CD4-positive, alpha-beta T cell treated with Interleukin-21 for 1 hour (primary cell): ENCODE results near the gene ATG7.
"Not testable (repeated sequence)": the region's sequence is repeated elsewhere in the genome, so short reads cannot be mapped to it uniquely, and the experiment has no call there.

ENCODE experiments used
- DNase-seq: peaks from one replicate; pipeline ENCODE4 v3.0.0-alpha.2; 2020

The ATG7 gene

DNA sequence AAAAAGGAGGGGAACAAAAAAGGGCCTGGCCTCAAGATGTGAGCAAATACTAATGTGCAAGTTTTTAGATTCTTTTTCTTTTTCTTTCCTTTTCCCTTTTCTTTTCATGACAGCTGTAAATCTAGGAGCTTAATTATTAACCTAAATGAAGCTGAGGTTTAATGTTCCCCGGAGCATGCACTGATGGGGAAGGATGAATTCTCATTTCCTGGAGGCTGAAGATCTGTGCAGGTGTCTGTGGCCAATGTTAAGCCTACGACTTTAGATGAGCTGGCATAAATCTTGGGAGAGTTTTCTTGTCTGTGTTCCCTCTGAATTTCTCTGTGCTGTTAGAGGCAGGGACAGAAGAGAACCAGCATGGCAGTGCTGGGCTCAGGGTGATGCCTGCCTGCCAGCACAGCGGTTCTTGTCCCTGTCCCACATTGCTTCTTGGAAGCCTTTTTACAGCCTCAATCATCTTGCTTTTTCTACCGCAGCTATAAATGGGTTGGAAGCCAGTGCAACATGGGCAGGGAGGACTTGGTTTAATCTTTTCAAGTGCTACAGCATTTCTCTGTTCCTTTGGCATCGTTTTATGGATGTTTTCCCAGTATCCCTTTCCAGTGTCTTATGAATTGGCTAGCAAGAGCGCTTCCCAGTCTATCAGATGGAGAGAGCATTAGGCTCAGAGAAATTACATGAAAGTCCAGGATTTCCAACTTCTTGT is 119.1 kb downstream of the ATG7 start:
- no peak for DNase-seq

DNA sequence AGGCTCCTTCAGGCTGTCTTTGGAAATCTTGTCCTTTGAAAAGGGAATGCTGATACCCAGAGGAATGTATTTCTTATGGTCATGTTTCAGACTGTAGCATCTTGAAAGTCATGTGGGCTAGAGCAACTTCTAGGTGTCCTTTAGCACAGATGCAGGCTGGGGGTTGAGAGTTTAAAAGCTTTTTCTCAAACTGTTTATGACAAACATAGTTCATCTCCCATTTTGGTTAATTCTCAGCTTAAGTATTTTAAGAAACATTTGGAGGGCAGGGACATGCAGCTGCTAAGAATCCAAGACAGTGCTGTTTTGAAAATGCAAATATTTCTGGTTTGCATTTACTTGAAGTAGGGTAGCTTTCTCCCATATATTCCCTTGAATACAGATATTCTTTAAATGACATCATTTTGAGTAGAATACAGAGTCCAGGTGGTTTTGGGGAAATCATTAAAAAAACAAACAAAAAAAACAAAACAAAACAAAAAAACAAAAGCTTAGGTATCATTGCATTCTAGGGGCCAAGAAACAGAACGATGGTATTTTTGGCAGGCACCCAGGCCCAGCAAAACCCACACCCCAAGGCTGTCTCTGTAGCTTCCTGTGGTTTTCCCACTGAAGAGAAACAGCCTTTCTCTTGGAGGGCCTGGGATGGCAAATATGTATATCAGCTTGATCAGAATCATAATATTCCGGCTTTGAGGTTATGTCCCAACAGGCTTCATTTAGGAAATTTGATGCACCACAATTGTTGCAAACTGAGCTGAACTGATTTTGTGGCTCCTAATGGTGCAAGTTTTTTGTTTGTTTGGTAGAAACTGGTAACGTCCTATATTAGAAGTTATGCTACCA is 120.0 kb downstream of the ATG7 start:
- no peak for DNase-seq

DNA sequence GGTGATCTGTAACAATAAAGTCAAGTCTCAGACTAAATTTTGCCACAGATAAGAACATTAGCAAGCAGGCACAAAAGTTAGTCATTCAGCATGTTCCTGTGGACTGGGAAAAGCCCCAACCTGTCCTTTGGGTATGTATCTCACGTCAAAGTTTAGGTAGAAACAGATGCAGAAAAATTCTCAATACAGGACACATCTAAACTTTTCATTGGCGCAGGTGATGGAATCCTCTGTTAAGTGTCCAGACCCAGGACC is 120.6 kb downstream of the ATG7 start:
- DNase-seq = no peak

DNA sequence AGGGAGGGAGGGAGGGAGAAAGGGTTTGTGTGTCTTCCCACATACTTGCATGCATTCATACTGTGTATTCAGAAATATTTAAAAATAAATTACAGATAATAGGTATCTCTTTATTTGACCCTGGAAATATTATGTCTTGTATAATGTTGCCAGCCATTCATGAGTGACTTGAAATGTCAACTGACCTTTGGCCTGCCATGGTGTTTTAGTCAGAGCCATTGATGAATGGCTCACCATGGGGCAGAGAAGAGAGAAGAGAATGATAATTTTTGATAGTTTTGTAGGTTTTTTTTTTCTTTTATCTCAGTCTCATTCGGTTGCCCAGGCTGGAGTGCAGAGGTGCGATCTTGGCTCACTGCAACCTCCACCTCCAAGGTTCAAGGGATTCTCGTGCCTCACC is 121.2 kb downstream of the ATG7 start:
- no peak for DNase-seq

DNA sequence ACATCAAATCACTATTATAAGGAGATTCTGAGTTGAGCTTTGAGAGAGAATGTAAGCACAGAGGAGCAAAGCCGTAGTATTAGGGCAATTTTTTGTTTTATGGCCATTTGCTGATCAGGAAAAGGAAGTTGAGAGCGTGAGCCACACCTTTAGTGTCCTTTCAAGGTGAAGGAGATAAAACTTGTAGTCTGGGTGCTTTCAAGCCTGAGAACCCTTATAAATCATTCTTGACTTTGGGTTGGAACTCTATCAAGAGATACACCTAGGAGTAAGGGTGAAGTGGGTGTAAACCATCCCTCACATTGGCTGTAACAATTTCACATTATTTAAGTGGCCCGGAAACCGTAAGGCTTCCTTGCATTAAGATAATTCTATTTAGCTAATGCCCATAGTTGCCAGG is 122.2 kb downstream of the ATG7 start:
- DNase-seq = no peak

DNA sequence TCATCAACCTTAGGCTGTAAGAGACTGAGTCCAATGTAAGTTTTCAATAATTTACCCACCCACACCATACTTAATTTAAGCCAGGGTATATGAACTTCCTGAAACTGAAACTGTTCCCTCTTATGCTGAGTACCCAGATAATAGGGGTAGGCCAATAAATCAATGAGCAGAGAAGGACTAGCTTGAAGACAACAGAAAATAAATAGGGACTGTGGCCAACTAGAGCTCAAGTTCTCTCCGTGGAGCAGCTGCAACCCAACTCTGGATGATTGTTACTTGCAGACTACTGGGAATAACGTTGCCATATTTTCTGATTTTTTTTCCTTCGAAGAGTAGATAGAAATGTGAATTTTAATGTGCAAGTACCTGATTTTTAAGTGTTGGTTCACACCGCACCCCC is 128.0 kb downstream of the ATG7 start:
- DNase-seq = no peak

DNA sequence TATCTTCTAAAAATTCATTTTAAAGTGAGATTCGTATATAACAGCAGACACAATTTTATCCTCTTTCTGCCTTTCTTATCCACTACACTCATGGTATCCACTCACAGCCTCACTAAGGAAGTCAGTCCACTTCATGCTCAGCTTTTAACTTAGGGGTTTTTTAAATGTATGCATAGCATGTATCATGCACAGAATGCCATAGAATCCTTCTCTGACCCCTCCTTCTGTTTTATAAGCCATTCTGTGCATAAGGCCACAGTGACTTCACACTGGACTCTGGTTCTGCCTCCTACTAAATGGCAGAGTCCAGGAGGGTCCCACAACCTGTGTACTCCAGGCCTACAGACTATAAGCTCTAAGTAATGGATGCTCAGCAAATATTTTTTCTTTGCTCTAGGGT is 129.2 kb downstream of the ATG7 start:
- no peak for DNase-seq

DNA sequence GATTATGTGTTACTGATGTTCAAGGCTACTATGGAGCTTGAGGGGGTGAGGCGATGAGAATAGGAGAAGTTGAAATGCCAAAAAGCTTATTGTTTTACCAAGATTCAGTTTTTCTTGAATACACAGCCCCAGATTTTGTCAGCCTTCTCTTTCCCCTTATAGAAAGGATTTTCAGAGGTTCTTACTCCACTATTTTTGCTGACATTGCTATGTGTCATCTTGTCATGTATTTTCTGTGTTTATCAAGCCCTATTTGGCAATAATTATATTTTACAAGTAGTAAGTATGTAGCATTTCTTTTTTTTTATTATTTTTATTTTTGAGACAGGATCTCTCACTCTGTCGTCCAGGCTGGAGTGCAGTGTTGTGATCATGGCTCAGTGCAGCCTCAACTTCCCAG is 133.1 kb downstream of the ATG7 start:
- no peak for DNase-seq

DNA sequence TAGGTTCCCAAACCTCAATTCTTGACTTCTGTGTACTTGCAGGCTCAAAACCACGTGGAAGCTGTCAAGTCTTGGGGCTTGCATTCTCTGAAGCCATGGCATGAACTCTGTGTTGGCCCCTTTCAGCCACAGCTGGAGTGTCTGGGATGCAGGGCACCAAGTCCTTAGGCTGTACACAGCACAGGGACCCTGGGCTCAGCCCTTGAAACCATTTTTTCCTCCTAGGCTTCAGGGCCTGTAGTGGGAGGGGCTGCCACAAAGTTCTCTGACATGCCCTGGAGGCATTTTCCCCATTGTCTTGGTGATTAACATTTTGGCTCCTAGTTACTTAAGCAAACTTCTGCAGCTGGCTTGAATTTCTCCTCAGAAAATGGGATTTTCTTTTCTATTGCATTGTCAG is 135.4 kb downstream of the ATG7 start:
- no peak for DNase-seq

DNA sequence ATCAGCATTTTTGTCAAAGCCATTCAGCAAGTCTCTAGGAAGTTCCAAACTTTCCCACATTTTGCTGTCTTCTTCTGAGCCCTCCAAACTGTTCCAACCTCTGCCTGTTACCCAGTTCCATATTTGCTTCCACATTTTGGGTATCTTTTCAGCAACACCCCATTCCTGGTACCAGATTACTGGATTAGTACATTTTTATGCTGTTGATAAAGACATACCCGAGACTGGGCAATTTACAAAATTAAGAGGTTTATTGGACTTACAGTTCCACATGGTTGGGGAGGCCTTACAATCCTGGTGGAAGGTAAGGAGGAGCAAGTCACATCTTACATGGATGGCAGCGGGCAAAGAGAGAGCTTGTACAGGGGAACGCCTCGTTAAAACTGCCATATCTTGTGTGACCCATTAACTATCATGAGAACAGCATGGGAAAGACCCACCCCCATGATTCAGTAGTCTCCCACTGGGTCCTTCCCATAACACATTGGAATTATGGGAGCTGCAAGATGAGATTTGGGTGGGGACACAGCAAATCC is 136.2 kb downstream of the ATG7 start:
- not testable (repeated sequence) for DNase-seq

DNA sequence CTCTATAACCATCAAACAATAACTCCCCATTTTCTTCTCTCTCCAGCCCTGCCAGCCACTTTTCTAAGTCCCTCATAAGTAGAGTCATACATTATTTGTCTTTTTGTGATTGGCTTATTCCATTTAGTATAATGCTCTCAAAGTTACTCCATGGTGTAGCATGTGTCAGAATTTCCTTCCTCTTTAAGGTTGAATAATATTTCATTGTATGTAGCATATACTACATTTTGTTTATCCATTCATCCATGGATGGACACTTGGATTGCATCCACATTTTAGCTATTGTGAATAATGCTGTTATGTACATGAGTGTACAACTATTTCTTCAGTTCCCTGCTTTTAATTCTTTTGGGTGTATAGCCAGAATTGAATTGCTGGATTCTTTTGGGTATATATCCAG is 138.4 kb downstream of the ATG7 start:
- no peak for DNase-seq

DNA sequence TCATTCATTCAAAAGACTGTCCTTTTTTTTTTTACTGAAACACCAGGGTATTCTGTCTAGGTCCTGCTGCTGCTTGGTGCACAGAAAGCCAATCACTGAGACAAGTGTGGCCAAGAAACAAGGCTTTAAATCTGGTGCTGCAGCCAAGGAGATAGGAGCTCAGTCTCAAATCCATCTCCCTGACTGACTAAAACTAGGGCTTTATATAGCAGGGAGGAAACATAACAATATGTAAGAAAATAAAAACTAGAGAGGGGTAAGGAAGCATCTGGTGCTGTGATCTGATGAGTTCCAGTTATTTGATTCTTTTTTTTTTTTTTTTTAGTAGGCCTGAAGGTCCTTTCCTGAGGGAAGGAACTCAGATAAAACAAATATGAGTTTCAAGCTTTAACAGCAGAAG is 139.8 kb downstream of the ATG7 start:
- DNase-seq = no peak

DNA sequence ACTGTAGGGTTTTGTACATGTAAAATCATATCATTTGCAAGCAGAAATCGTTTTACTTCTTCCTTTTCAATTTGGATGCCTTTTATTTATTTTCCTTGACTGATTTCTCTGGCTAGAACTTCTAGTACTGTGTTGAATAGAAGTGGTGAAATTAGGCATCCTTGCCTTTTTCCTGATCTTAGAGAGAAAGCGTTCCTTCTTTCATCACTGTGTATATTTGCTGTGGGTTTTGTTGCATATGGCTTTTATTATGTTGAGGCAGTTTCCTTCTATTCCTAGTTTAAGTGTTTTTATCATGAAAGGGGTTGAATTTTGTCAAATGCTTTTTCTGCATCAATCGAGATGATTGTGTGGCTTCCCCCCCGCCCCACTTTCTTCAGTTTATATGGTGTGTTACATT is 140.9 kb downstream of the ATG7 start:
- DNase-seq = no peak

DNA sequence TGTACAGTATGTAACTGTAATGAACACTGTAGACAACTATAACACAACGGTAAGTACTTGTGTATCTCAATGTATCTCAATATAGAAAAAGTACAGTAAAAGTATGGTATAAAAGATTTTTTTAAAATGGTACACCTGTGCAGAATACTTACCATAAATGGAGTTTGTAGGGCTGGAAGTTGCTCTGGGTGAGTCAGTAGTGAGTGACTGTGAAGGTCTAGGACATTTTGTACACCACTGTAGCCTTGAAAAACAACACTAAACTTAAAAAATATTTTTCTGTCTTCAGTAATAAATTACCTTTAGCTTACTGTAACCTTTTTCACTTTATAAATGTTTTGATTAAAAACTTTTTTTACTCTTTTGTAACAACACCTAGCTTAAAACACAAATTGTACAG is 142.9 kb downstream of the ATG7 start:
- no peak for DNase-seq

DNA sequence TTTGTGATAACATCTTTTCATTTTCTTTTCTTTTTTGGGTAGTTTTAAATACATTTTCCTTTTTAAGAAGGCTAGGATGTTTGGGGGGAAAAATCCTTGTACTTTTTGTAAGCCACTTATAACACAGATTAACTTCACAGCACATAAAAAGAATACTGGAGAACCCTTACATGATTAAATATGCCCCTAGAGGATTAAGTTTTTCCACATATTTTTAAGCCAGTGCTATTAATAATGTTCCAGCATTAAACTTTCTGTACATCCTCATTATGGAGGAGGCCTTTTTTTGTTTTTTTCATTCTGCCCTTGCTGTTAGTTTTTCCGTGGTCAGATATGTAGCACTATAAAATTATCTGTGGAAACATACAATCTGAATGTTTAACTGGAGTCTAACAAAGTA is 147.9 kb downstream of the ATG7 start:
- DNase-seq = no peak

DNA sequence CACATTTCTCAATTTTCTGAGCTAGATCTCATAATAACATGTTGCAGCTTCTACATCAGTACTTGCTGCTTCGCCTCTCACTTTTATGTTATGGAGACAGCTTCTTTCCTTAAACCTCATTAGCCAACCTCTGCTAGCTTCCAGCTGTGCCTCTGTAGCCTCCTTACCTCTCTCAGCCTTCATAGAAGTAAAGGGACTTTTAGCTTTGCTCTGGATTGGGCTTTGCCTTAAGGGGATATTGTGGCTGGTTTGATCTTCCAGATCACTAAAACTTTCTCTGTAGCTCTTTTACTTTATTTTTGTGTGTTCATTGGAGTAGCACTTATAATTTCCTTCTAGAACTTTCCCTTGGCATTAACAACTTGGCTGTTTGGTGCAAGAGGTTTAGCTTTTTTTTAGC is 150.1 kb downstream of the ATG7 start:
- no peak for DNase-seq

DNA sequence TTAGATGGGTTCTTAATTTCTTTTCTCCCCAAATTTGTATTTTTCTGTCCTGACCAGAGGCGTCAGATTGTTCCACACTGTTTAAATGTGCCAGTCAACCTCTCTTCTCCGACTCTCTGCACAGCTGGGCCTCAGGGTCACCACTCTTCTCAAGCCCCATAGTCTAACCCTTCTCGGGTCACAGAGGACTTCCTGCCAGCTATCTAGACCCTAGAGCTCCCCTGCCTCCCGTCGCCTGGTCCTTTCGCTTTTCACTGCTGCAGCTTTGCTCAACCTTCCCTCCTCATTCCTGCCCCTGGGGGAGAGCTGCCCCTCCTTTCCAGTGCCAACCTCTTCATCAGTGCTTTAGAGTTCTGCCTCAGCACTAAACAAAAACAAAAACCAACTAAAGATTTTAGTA is 151.7 kb downstream of the ATG7 start:
- no peak for DNase-seq

DNA sequence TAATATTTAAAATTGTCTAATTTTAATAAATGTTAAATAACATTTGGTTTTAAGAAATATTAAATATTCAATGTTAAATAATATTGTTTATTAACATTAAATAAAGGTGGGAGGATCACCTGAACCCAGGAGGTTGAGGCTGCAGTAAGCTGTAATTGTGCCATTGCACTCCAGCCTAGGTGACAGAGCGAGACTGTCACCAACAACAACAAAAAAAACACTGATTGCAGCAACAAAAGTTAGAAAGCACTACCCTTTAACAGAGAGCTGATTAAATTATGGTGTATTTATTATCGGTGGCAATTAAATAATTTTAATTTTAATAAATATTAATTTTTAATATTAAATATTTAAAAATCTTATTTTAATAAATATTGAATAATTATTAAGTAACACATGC is 152.1 kb downstream of the ATG7 start:
- DNase-seq = no peak

DNA sequence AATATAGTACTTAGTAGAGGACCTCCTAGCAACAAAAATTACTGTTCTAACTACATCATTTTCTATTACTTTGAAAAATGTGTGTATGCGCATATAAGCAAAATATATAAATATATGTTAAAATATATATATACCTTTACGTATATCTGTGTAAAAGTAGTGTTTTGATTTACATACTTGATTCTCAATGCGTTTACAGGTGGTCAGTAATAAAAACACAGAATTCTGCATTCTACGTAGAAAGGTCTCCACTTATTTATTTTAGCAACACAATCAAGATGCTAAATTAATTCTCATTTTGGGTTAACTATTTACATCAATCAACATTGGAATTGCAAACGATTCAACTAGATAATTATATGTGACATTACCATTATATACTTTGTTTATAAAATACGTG is 158.0 kb downstream of the ATG7 start:
- DNase-seq = no peak

DNA sequence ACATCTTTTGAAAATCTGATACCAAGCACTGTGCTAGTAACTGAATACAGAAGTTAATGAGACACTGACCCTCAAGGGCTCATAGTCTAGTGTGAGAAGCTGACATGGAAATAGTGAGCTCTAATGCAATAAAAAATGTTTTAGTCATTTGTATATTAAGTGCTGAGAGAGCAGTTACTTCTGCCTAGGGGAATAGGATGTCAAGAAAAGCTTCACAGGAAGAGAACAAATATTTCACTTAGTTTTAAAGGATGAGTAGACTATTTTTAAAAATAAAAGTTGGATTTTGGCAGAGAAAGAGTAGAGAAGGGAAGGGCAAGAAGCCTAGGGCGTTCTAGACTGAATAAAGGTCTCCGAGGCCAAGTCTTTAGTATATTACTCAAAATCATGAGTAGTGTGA is 158.4 kb downstream of the ATG7 start:
- no peak for DNase-seq

DNA sequence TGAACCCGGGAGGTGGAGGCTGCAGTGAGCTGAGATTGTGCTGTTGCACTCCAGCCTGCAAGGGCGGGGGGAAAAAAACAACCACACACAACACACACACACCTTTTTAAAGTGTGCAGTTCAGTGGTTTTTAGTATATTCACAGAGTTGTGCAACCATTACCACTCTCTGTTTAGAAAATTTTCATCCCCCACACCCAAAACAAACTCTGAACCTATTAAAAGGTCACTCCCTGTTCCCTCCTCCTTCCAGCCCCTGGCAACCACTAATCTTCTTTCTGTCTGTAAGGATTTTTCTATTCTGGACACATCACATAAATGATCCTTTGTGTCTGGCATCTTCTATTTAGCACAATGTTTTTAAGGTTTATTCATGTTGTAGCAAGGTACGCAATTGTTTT is 159.1 kb downstream of the ATG7 start:
- no peak for DNase-seq

DNA sequence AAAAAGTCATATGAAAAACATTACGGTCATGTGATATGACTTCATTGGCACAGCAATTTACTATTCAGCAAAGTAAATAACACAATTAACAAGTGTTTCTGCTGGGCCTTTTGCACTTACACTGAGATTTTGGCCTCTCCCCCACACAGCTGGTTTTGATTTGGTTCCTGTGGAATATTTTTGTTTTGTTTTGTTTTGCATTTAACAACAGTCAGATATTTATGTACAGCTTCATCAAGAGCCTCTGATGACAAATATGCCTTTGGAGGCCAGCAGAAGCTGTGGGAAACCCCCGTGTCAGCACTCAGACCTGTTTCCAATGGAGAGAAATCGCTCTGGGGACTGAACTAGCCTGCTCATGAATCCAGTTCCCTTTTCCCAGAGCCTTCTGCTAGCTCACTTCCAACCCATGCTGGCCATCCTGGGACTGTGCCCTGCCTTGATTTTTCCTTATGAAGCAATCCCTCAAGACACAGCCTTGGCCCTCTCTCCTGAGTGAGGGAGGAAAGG is 161.9 kb downstream of the ATG7 start:
- no peak for DNase-seq

DNA sequence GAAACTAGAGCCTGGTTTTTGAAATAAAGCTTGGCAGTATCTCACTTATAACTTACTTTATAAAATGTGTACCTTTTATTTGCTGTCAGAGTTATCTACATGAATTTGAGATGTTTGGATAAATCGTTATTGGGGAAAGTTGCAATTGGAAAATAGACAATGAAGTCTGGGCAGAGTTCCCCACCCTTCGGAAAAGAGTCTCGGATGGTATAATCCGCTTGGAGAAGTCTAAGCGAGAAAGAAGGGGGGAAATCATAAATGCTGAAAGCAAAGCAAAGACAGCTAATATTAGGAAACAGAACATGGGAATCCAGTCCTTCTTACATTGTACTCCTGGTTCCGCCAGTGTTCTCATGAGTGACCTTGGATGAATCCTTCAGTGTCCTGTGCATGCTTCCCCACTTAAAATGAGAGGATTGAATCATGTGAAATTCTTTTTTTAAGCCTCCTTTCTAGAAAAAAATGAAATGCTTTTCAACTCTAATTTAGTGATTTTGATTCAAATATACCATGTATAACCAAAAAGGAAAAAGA is 162.4 kb downstream of the ATG7 start:
- no peak for DNase-seq

DNA sequence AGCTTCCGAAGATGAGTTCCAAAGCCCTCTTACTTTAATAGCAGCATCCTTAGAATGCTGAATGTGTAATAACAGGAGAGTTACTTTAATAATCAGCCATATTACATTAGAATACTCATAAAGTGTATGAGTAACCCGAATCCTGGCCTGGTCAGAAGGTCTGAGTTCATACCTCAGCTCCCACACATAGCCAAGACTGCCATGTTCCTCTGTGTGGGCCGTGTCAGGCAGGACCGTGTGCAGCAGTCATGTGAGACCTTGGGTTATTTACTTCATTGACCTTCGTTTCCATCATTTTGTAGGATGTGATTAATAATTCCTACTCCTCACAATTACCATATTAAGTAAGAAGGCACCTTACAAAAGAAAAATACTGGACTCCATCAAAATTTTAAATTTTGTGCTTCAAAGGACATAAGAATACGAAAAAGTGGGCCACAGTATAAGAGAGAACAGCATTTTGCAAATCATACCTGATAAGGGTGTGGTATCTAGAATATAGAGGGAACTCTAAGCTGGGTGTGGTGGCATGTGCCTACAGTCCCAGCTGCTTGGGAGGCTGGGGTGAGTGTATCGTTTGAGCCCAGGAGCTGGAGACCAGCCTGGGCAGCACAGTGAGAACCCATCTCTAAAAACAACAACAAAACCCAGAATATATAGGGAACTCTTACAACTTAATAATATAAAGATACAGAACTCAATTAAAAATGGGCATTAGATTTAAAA is 163.4 kb downstream of the ATG7 start:
- DNase-seq = no peak
